Epithelial cell of proximal tubule (primary cell): ENCODE results near the gene UTP20. TPM values are rescaled to one million over a fixed set of nuclear protein-coding genes. Genes with fewer than 3 reads are reported as not detected.

Experiments used
- DNase-seq: peaks from one replicate; pipeline ENCODE4 v3.0.0-alpha.2; 2011; ENCODE audit warnings: low read depth
- H3K4me3 ChIP-seq: 2 replicates; pipeline ENCODE4 v1.5.1; 2011; ENCODE audit warnings: low read depth, mild to moderate bottlenecking, low read length
- total RNA-seq: library from RNA; depleted of rRNA; stranded (reverse); fragments of >200 nt; gene quantifications from 2 replicates; pipeline ENCODE4 v1.2.3, GENCODE V29; 2015
- TF ChIP-seq, protein P1 (sequence below): conservative IDR thresholded peaks from 2 replicates; pipeline ENCODE4 v1.5.1; 2012; ENCODE audit warnings: low read depth, mild to moderate bottlenecking, low read length

Gene UTP20
- total RNA-seq, 1 donor from 2014 or later: 15.6 TPM

DNA sequence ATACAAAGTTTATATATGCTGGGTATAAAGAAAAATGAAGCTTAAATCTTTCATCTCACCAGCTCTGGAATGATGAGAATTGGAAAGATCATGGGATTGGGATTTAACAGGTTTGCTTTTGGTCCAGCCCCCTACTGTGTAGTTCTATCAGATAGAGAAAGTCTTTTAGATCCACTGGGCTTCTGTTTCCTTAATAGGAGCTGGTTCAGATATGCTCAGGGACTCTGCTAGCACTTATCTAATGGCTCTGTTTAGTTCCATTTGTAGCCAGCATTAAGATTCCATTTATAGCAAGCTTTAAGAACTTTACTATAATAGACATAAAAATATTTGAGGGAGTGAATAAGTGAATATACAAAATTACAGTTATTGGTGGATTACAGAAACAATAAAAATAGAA is 42.6 kb downstream of the UTP20 start:
- TF ChIP-seq, protein P1, sequence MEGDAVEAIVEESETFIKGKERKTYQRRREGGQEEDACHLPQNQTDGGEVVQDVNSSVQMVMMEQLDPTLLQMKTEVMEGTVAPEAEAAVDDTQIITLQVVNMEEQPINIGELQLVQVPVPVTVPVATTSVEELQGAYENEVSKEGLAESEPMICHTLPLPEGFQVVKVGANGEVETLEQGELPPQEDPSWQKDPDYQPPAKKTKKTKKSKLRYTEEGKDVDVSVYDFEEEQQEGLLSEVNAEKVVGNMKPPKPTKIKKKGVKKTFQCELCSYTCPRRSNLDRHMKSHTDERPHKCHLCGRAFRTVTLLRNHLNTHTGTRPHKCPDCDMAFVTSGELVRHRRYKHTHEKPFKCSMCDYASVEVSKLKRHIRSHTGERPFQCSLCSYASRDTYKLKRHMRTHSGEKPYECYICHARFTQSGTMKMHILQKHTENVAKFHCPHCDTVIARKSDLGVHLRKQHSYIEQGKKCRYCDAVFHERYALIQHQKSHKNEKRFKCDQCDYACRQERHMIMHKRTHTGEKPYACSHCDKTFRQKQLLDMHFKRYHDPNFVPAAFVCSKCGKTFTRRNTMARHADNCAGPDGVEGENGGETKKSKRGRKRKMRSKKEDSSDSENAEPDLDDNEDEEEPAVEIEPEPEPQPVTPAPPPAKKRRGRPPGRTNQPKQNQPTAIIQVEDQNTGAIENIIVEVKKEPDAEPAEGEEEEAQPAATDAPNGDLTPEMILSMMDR: no peak
- H3K4me3 ChIP-seq: no peak overlapping the region
- no peak for DNase-seq

DNA sequence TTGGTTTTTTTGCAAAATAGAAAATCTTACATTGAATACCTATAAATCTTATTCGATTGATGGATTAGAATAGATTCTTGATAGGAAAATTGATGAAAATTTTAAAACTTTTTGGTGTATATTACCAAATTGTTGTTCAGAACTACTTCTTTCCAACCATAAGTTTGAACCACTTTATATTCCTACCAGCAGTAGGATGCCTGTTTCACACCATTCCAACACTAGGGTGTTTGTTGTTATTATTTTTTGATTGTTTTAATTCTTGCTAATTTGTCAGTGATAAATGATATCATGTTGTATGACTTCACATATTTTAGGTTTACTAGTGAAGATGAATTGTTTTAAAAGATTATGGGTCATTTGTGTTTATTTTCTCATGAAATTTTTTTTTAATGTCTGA is 43.4 kb downstream of the UTP20 start:
- H3K4me3 ChIP-seq: no peak overlapping the region
- TF ChIP-seq, protein P1: no peak
- no peak for DNase-seq

DNA sequence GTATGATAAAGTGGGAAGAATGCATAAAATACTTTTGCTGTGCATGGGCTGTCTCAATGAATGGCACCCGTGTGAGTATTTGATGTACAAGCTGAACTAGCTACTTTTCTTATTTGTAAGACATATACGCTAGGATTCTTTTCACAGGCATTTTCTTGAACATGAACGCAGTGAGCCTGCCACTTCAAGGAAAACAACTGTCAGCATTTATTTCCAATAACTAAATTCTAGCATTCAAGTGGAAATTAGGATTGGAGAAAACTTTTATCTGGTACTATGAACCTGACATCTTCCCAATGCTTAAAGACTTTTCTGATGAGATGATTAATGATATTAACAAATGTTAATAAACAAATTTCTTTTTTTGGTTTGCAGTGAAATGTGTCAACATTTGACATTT is 45.7 kb downstream of the UTP20 start:
- DNase-seq: no peak
- TF ChIP-seq, protein P1: no peak
- H3K4me3 ChIP-seq: no peak overlapping the region

DNA sequence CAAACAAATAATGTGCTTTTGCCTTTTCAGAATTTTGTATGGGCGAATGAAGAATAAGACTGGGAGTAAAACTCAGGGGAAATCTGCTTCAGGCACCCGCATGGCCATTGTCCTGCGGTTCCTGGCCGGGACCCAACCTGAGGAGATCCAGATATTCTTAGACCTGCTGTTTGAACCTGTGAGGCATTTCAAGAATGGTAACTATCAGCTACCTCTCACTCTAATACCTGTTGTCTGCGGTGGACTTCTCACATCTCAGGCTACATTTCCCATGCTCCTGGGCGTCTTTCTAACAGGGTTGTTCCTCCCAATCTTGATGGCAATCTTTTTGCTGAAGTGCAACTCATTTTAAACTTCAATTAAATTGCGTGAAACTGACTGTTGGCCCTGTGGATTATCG is 47.1 kb downstream of the UTP20 start:
- TF ChIP-seq, protein P1: no peak

DNA sequence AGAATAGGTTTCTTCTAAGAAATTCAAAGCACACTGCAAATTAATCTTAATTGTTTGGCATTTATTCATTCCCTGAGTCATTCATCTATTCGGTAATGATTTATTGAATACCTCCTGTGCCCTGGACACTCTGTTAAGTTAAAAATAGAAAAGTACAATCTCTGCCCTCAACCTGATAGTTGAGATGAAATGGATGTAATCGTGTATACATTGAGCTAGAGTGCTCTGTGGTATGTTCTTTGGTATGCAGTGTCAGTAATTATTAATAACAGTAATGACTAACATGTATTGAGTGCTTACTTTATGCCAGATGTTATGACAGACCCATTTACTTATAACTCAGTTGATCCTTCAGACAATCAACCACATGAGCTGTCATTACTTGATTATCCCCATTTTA is 47.6 kb downstream of the UTP20 start:
- no peak overlapping the region for H3K4me3 ChIP-seq
- TF ChIP-seq, protein P1: no peak
- peak; percentile 45 for DNase-seq

More for the DNA sequence above, 47.1 kb downstream of the UTP20 start:
- H3K4me3 ChIP-seq: no peak overlapping the region
- DNase-seq: peak; percentile 13

DNA sequence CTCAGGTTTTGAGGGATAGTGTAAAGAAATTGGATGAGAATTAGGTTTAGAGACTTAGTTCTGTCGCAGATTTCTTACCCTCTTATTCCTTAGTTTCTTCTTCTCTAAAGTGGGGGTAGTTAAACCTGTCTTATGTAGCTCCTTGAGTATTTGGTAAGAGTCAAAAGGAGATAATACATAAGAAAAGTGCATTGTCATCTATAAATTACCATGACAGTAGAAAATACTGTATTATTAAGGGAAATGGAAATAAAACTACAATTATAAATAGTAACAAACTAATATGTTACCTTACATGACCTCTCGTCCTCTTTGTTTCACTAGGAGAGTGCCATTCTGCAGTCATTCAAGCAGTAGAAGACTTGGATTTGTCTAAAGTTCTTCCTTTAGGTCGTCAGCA is 49.0 kb downstream of the UTP20 start:
- TF ChIP-seq, protein P1: no peak
- no peak for DNase-seq
- no peak overlapping the region for H3K4me3 ChIP-seq

DNA sequence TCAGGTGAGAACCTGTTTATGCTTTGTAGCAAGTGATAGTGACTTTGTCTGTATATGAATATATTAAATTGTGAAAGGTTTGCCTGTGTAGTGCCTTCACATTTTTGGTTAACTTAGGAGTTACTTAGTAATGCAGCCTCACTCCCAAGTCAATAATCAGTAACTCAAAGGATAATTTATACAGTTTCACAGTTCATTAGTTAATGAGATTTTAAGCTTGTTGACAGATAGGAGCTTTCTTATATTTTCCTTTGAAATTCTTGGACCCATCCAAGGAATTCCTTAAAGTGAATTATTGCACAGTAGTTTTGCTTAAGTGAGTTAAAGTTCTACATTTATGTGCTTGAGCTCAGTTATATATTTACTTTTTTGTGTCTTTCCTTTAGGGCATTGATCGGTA is 50.7 kb downstream of the UTP20 start:
- TF ChIP-seq, protein P1: no peak
- DNase-seq: peak; percentile 64
- no peak overlapping the region for H3K4me3 ChIP-seq
